Esophagus (tissue), 2 donors: ENCODE measurements around the gene PDXDC1. TPM values are rescaled to one million over a fixed set of nuclear protein-coding genes. Genes with fewer than 3 reads are reported as not detected.
"Not testable (repeated sequence)": the region's sequence is repeated elsewhere in the genome, so short reads cannot be mapped to it uniquely, and the experiment has no call there.

ENCODE experiments used
- H3K27ac ChIP-seq, 2 donors: one replicate each; pipeline ENCODE4 v1.5.1; 2013; ENCODE audit warnings: low read depth in 2 of 2, mild to moderate bottlenecking in 2 of 2, inconsistent platforms in 1 of 2, low read length in 1 of 2, moderate library complexity in 1 of 2
- H3K27me3 ChIP-seq, 2 donors: one replicate each; pipeline ENCODE4 v1.6.1; 2013; ENCODE audit warnings: low read length in 2 of 2, control low read depth in 1 of 2, mild to moderate bottlenecking in 1 of 2; ENCODE audit not compliant: insufficient read depth in 2 of 2, control insufficient read depth in 1 of 2
- H3K36me3 ChIP-seq, 2 donors: one replicate each; pipeline ENCODE4 v1.6.1; 2013; ENCODE audit warnings: low read length in 1 of 2; ENCODE audit not compliant: control insufficient read depth in 2 of 2, insufficient read depth in 2 of 2
- H3K4me1 ChIP-seq, 2 donors: one replicate each; pipeline ENCODE4 v1.6.1; 2013; ENCODE audit warnings: low read length in 1 of 2; ENCODE audit not compliant: control insufficient read depth in 2 of 2, insufficient read depth in 2 of 2
- H3K4me3 ChIP-seq, 2 donors: one replicate each; pipeline ENCODE4 v1.5.1; 2013; ENCODE audit warnings: low read length in 2 of 2, mild to moderate bottlenecking in 2 of 2, low read depth in 1 of 2, moderate library complexity in 1 of 2
- H3K9me3 ChIP-seq, 2 donors: one replicate each; pipeline ENCODE4 v1.6.1; 2013; ENCODE audit warnings: mild to moderate bottlenecking in 2 of 2, low read depth in 1 of 2, low read length in 1 of 2, moderate library complexity in 1 of 2; ENCODE audit not compliant: control insufficient read depth in 2 of 2, insufficient read depth in 1 of 2
- WGBS, 2 donors: extraction: QIAGEN DNeasy Blood & Tissue Kit; methylation state at CpG; one replicate each; pipeline ENCODE4 v1.1.7; 2013; 5-methylcytosine and 5-hydroxymethylcytosine counted together
- polyA plus RNA-seq, 2 donors: library from polyadenylated mRNA; stranded (reverse); fragments of 200-250 nt; gene quantifications; one replicate each; pipeline ENCODE4 v1.2.3, GENCODE V29; 2013
- donor health status: healthy with polysubstance abuse.
- donor health status: Bipolar disorder and iron deficiency.

The PDXDC1 gene
- polyA plus RNA-seq = 10 to 100 TPM; 32.4 to 35.3 TPM

- H3K4me3 ChIP-seq = peak within 1 kb of the TSS; percentile 90 to 100
- not testable (repeated sequence) for H3K9me3 ChIP-seq, H3K27me3 ChIP-seq, H3K4me1 ChIP-seq, H3K36me3 ChIP-seq
- peak within 1 kb of the TSS; percentile 94 to 98 for H3K27ac ChIP-seq
- 1% methylated on average over 74 of the region's 74 CpGs for WGBS, 2 donors
Observed at GRCh38 chr16:14974656-14975417, at the start of gene PDXDC1. Gene PDXDC1, plus strand, starts transcription at chr16:14975026. Its CDS starts 174 bp downstream, at chr16:14975200.

GRCh38 chr16:14928064-14928714 lies 46.6 kb upstream of the PDXDC1 start:
- H3K36me3 ChIP-seq, H3K9me3 ChIP-seq, H3K4me1 ChIP-seq, H3K27me3 ChIP-seq, H3K27ac ChIP-seq, H3K4me3 ChIP-seq: not testable (repeated sequence)
- 70% methylated on average over 6 of the region's 31 CpGs for WGBS, 2 donors

- not testable (repeated sequence) for H3K4me3 ChIP-seq, H3K36me3 ChIP-seq, H3K9me3 ChIP-seq, H3K4me1 ChIP-seq, H3K27ac ChIP-seq, H3K27me3 ChIP-seq
- WGBS, 2 donors = 77 to 86% methylated on average over 14 to 17 of the region's 26 CpGs
Observed at GRCh38 chr16:14929176-14929575, 45.6 kb upstream of the PDXDC1 start.

GRCh38 chr16:14930246-14930645 lies 44.6 kb upstream of the PDXDC1 start:
- H3K27me3 ChIP-seq, H3K4me3 ChIP-seq, H3K27ac ChIP-seq, H3K4me1 ChIP-seq, H3K9me3 ChIP-seq, H3K36me3 ChIP-seq: not testable (repeated sequence)
- 82 to 95% methylated on average over 3 to 10 of the region's 25 CpGs for WGBS, 2 donors

- not testable (repeated sequence) for H3K4me1 ChIP-seq, H3K27me3 ChIP-seq, H3K9me3 ChIP-seq, H3K27ac ChIP-seq, H3K4me3 ChIP-seq, H3K36me3 ChIP-seq
- WGBS, 2 donors = 87% methylated on average over 5 to 9 of the region's 19 CpGs
Observed at GRCh38 chr16:14930971-14931370, 43.9 kb upstream of the PDXDC1 start.

- not testable (repeated sequence) for H3K27me3 ChIP-seq, H3K9me3 ChIP-seq, H3K4me3 ChIP-seq, H3K36me3 ChIP-seq, H3K4me1 ChIP-seq, H3K27ac ChIP-seq
- WGBS, 2 donors = 95 to 98% methylated on average over 21 to 29 of the region's 47 CpGs
Observed at GRCh38 chr16:14932581-14933375, 42.0 kb upstream of the PDXDC1 start.

- not testable (repeated sequence) for H3K27me3 ChIP-seq
- no CpG with 5 or more reads among the region's 4 CpGs for WGBS, 2 donors
Observed at GRCh38 chr16:14937143-14937542, 37.7 kb upstream of the PDXDC1 start, which contains the start of gene NPIPA1. Gene NPIPA1, plus strand, starts transcription at chr16:14937443. Its CDS starts 0 bp downstream, at chr16:14937443.

GRCh38 chr16:14937994-14938393 lies 36.8 kb upstream of the PDXDC1 start:
- H3K36me3 ChIP-seq, H3K4me3 ChIP-seq, H3K27ac ChIP-seq, H3K4me1 ChIP-seq, H3K9me3 ChIP-seq, H3K27me3 ChIP-seq: not testable (repeated sequence)
- 60 to 64% methylated on average over 6 of the region's 9 CpGs for WGBS, 2 donors

More at GRCh38 chr16:14937143-14937542, 37.7 kb upstream of the PDXDC1 start, which contains the start of gene NPIPA1:
- not testable (repeated sequence) for H3K27ac ChIP-seq, H3K9me3 ChIP-seq, H3K4me3 ChIP-seq, H3K36me3 ChIP-seq, H3K4me1 ChIP-seq

GRCh38 chr16:14942686-14943085 lies 32.1 kb upstream of the PDXDC1 start:
- H3K27me3 ChIP-seq, H3K27ac ChIP-seq, H3K4me1 ChIP-seq, H3K4me3 ChIP-seq, H3K36me3 ChIP-seq, H3K9me3 ChIP-seq: not testable (repeated sequence)
- WGBS, 2 donors = 35 to 37% methylated on average over 3 of the region's 3 CpGs
